GM12878 (cell line): ENCODE results near the gene TBC1D20. TPM values are rescaled to one million over a fixed set of nuclear protein-coding genes. Genes with fewer than 3 reads are reported as not detected.
A peak's percentile ranks its signal among the peaks of the same experiment; 100 is the strongest.

Source experiments
- CBFB ChIP-seq: IDR thresholded peaks from 2 replicates; pipeline ENCODE4 v1.6.1; 2016; ENCODE audit warnings: antibody characterized with exemption, low read depth
- CREM ChIP-seq: IDR thresholded peaks from 2 replicates; pipeline ENCODE4 v1.6.1; 2014; ENCODE audit warnings: antibody characterized with exemption, low read depth
- FOS ChIP-seq: IDR thresholded peaks from 3 replicates; pipeline ENCODE4 v1.6.1; 2011; ENCODE audit warnings: borderline replicate concordance; ENCODE audit not compliant: insufficient read length; ENCODE audit errors: extremely low read depth
- IRF4 ChIP-seq: IDR thresholded peaks from 2 replicates; pipeline ENCODE4 v1.6.1; 2011; ENCODE audit warnings: low read depth, low read length
- MYC ChIP-seq: IDR thresholded peaks from 2 replicates; pipeline ENCODE4 v1.6.1; 2011; ENCODE audit warnings: mild to moderate bottlenecking, low read length, moderate library complexity, inconsistent platforms; ENCODE audit not compliant: insufficient read depth, insufficient replicate concordance, insufficient read length, severe bottlenecking
- NR2C1 ChIP-seq: fragments of 450-650 bp; IDR thresholded peaks from 2 replicates; pipeline ENCODE4 v1.6.1; 2017; ENCODE audit warnings: antibody characterized with exemption, mild to moderate bottlenecking, moderate library complexity
- NR2C2 ChIP-seq: IDR thresholded peaks from 2 replicates; pipeline ENCODE4 v1.6.1; 2011; ENCODE audit warnings: borderline replicate concordance, low read depth; ENCODE audit not compliant: control insufficient read depth, insufficient read length
- PAX8 ChIP-seq: fragments of 450-650 bp; IDR thresholded peaks from 2 replicates; pipeline ENCODE4 v1.6.1; 2017; ENCODE audit warnings: mild to moderate bottlenecking, moderate library complexity
- TCF3 ChIP-seq: IDR thresholded peaks from 2 replicates; pipeline ENCODE4 v1.6.1; 2012; ENCODE audit warnings: low read depth, mild to moderate bottlenecking, low read length, borderline replicate concordance; ENCODE audit not compliant: insufficient read depth
- WRNIP1 ChIP-seq: IDR thresholded peaks from 2 replicates; pipeline ENCODE4 v1.6.1; 2011; ENCODE audit warnings: low read depth, low read length, improper control_type of control experiment, borderline replicate concordance
- YBX1 ChIP-seq: fragments of 450-650 bp; IDR thresholded peaks from 2 replicates; pipeline ENCODE4 v1.6.1; 2016; ENCODE audit warnings: antibody characterized with exemption
- ZSCAN29 ChIP-seq: fragments of 450-650 bp; IDR thresholded peaks from 2 replicates; pipeline ENCODE4 v1.6.1; 2017; ENCODE audit warnings: mild to moderate bottlenecking, moderate library complexity
- polyA plus RNA-seq, 11 experiments: library from polyadenylated mRNA; depleted of rRNA in 4 of 11; unstranded in 6 of 11; stranded (reverse) in 5 of 11; fragments of >200 nt; fragmentation: Nextera tagmentation in 4 of 11; fragmentation: Illumina TruSeq in 1 of 11; extraction: Ambion mirVana in 4 of 11; extraction: Trizol in 1 of 11; gene quantifications; 1 replicate in 1 of 11; 2 replicates in 10 of 11; pipeline versions ENCODE4 v1.2.1 to v1.2.3, GENCODE V29; 2011 to 2016; ENCODE audit warnings: inconsistent platforms in 2 of 11, missing spikeins in 2 of 11, low read depth in 1 of 11
- total RNA-seq, 4 experiments: library from RNA; depleted of rRNA in 3 of 4; stranded (reverse); fragments of >200 nt in 3 of 4; fragmentation: Illumina TruSeq in 1 of 4; extraction: Trizol in 1 of 4; gene quantifications; 2 replicates each; pipeline versions ENCODE4 v1.2.1 to v1.2.3, GENCODE V29; 2013 to 2021
- TF ChIP-seq, protein P1 (sequence below): fragments of 450-650 bp; formaldehyde crosslinking; IDR thresholded peaks from 2 replicates; pipeline ENCODE4 v1.4.0; 2022; ENCODE audit warnings: mild to moderate bottlenecking, moderate library complexity
- TF ChIP-seq, protein P2 (sequence below): IDR thresholded peaks from 2 replicates; pipeline ENCODE4 v1.6.1; 2012; ENCODE audit warnings: low read depth, low read length, improper control_type of control experiment
- TF ChIP-seq, protein P3 (sequence below): IDR thresholded peaks from 2 replicates; pipeline ENCODE4 v1.6.1; 2011; ENCODE audit warnings: borderline replicate concordance, low read depth, mild to moderate bottlenecking, moderate library complexity, low read length; ENCODE audit not compliant: insufficient read depth, poor library complexity, severe bottlenecking
- TF ChIP-seq, protein P4 (sequence below): fragments of 450-650 bp; IDR thresholded peaks from 2 replicates; pipeline ENCODE4 v1.6.1; 2018; ENCODE audit warnings: borderline replicate concordance, mild to moderate bottlenecking; ENCODE audit not compliant: partially characterized antibody
- TF ChIP-seq, protein P5 (sequence below): fragments of 450-650 bp; IDR thresholded peaks from 2 replicates; pipeline ENCODE4 v1.6.1; 2017; ENCODE audit warnings: mild to moderate bottlenecking, moderate library complexity

TBC1D20 gene
- total and polyA plus RNA-seq, 10 of the 15 experiments (the other 5 are each of a cell fraction or from before 2014, with no cell fraction given): 4.3 to 17.9 (median 11.2) TPM

DNA sequence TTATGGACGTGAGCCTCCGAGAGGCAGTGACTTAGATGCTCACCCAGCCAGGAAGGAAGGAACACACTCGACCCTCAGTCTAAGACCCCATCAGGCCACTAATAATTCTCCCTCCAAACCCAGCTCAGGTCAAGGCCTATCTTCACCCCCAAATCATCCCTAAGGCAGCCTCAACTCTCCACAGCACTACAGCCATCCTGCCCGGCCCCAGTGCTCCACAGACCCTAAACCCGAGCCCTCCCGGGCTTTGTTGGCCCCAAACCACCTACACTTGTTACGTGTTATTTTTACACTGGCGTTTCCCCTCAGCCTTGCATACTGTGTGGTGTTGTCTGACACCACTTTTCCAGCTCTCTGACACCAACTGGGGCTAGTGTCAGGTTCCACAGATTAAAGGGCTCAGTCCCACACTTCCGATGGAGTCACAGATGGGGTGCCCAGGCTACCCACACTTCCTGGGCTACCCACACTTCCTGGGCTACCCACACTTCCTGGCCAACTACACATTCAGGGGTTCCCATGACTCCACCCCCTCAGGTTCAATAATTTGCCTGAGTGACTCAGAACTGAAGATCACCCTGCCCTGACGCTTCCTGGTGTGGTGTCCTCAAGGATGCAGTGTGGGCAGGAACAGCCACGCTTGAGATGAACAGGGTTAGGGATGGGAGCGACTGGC is 28.9 kb downstream of the TBC1D20 start (continued):
- TF ChIP-seq, protein P1, sequence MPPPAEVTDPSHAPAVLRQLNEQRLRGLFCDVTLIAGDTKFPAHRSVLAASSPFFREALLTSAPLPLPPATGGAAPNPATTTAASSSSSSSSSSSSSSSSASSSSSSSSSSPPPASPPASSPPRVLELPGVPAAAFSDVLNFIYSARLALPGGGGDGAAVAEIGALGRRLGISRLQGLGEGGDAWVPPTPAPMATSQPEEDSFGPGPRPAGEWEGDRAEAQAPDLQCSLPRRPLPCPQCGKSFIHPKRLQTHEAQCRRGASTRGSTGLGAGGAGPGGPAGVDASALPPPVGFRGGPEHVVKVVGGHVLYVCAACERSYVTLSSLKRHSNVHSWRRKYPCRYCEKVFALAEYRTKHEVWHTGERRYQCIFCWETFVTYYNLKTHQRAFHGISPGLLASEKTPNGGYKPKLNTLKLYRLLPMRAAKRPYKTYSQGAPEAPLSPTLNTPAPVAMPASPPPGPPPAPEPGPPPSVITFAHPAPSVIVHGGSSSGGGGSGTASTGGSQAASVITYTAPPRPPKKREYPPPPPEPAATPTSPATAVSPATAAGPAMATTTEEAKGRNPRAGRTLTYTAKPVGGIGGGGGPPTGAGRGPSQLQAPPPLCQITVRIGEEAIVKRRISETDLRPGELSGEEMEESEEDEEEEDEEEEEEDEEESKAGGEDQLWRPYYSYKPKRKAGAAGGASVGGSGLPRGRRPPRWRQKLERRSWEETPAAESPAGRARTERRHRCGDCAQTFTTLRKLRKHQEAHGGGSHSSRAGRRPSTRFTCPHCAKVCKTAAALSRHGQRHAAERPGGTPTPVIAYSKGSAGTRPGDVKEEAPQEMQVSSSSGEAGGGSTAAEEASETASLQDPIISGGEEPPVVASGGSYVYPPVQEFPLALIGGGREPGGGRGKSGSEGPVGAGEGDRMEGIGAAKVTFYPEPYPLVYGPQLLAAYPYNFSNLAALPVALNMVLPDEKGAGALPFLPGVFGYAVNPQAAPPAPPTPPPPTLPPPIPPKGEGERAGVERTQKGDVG: no peak
- TF ChIP-seq MYC (no peak), NR2C1 (no peak), CBFB (0 out of 2 replicates have a peak, but pooled peaks have one; percentile 14), NR2C2 (no peak), CREM (peak; percentile 54), FOS (no peak), ZSCAN29 (no peak), TCF3 (no peak), WRNIP1 (no peak), YBX1 (no peak), IRF4 (peak; percentile 84), PAX8 (no peak)
- TF ChIP-seq, protein P2, sequence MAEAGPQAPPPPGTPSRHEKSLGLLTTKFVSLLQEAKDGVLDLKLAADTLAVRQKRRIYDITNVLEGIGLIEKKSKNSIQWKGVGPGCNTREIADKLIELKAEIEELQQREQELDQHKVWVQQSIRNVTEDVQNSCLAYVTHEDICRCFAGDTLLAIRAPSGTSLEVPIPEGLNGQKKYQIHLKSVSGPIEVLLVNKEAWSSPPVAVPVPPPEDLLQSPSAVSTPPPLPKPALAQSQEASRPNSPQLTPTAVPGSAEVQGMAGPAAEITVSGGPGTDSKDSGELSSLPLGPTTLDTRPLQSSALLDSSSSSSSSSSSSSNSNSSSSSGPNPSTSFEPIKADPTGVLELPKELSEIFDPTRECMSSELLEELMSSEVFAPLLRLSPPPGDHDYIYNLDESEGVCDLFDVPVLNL: no peak
- TF ChIP-seq, protein P3, sequence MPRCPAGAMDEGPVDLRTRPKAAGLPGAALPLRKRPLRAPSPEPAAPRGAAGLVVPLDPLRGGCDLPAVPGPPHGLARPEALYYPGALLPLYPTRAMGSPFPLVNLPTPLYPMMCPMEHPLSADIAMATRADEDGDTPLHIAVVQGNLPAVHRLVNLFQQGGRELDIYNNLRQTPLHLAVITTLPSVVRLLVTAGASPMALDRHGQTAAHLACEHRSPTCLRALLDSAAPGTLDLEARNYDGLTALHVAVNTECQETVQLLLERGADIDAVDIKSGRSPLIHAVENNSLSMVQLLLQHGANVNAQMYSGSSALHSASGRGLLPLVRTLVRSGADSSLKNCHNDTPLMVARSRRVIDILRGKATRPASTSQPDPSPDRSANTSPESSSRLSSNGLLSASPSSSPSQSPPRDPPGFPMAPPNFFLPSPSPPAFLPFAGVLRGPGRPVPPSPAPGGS: peak; percentile 65
- TF ChIP-seq, protein P4, sequence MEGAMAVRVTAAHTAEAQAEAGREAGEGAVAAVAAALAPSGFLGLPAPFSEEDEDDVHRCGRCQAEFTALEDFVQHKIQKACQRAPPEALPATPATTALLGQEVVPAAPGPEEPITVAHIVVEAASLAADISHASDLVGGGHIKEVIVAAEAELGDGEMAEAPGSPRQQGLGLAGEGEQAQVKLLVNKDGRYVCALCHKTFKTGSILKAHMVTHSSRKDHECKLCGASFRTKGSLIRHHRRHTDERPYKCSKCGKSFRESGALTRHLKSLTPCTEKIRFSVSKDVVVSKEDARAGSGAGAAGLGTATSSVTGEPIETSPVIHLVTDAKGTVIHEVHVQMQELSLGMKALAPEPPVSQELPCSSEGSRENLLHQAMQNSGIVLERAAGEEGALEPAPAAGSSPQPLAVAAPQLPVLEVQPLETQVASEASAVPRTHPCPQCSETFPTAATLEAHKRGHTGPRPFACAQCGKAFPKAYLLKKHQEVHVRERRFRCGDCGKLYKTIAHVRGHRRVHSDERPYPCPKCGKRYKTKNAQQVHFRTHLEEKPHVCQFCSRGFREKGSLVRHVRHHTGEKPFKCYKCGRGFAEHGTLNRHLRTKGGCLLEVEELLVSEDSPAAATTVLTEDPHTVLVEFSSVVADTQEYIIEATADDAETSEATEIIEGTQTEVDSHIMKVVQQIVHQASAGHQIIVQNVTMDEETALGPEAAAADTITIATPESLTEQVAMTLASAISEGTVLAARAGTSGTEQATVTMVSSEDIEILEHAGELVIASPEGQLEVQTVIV: peak; percentile 21
- TF ChIP-seq, protein P5, sequence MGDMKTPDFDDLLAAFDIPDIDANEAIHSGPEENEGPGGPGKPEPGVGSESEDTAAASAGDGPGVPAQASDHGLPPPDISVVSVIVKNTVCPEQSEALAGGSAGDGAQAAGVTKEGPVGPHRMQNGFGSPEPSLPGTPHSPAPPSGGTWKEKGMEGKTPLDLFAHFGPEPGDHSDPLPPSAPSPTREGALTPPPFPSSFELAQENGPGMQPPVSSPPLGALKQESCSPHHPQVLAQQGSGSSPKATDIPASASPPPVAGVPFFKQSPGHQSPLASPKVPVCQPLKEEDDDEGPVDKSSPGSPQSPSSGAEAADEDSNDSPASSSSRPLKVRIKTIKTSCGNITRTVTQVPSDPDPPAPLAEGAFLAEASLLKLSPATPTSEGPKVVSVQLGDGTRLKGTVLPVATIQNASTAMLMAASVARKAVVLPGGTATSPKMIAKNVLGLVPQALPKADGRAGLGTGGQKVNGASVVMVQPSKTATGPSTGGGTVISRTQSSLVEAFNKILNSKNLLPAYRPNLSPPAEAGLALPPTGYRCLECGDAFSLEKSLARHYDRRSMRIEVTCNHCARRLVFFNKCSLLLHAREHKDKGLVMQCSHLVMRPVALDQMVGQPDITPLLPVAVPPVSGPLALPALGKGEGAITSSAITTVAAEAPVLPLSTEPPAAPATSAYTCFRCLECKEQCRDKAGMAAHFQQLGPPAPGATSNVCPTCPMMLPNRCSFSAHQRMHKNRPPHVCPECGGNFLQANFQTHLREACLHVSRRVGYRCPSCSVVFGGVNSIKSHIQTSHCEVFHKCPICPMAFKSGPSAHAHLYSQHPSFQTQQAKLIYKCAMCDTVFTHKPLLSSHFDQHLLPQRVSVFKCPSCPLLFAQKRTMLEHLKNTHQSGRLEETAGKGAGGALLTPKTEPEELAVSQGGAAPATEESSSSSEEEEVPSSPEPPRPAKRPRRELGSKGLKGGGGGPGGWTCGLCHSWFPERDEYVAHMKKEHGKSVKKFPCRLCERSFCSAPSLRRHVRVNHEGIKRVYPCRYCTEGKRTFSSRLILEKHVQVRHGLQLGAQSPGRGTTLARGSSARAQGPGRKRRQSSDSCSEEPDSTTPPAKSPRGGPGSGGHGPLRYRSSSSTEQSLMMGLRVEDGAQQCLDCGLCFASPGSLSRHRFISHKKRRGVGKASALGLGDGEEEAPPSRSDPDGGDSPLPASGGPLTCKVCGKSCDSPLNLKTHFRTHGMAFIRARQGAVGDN: no peak
